ENCODE data around the gene ATXN1. TPM values are rescaled to one million over a fixed set of nuclear protein-coding genes. Genes with fewer than 3 reads are reported as not detected.

ATXN1 gene
- total RNA-seq, 2 experiments from 2014 or later, result 34.1 to 36.7 TPM

- Mint-ChIP-seq H3K27me3 (no peaks in the 10 kb centered on the region), H3K36me3 (peaks cover 18% of the 10 kb centered on the region), H3K4me1 (ENCODE audit: low read depth) (peaks cover 25% of the 10 kb centered on the region), H3K9me3 (no peaks in the 10 kb centered on the region), H3K4me3 (no peak overlapping the region), H3K27ac (no peak overlapping the region)
- intact Hi-C loops (cut with micrococcal nuclease), result no loop called here
- ChIA-PET POLR2A (no interaction called here), CTCF (interaction anchor here (1.0 kb wide), 1 partner anchor 235 kb away, joined by 3 read pairs; no protein-coding TSS in a partner anchor)
- no peak for DNase-seq
These were observed 193.1 kb downstream of the ATXN1 start for GRCh38 chr6:16568128-16568527.

- H3K36me3 Mint-ChIP-seq, result peaks cover 18% of the 10 kb centered on the region
- POLR2A ChIA-PET, result no interaction called here
- intact Hi-C loops (cut with micrococcal nuclease), result no loop called here
- CTCF ChIA-PET, result no interaction called here
- no peaks in the 10 kb centered on the region for H3K27me3 Mint-ChIP-seq
- no peak for DNase-seq
- H3K9me3 Mint-ChIP-seq, result no peaks in the 10 kb centered on the region
- H3K4me1 Mint-ChIP-seq (ENCODE audit: low read depth), result peaks cover 25% of the 10 kb centered on the region
- no peak overlapping the region for H3K4me3 Mint-ChIP-seq
- H3K27ac Mint-ChIP-seq, result no peak overlapping the region
These were observed 194.2 kb downstream of the ATXN1 start for GRCh38 chr6:16567071-16567470.

GRCh38 chr6:16564436-16564835 lies 196.8 kb downstream of the ATXN1 start:
- no peak overlapping the region for H3K4me3 Mint-ChIP-seq
- no peaks in the 10 kb centered on the region for H3K27me3 Mint-ChIP-seq
- H3K4me1 Mint-ChIP-seq (ENCODE audit: low read depth), result peaks cover 9% of the 10 kb centered on the region
- DNase-seq, result no peak
- ChIA-PET POLR2A (interaction anchor here (0.6 kb wide), 1 partner anchor 873 kb away, joined by 3 read pairs; no protein-coding TSS in a partner anchor), CTCF (no interaction called here)
- no peaks in the 10 kb centered on the region for H3K9me3 Mint-ChIP-seq
- H3K36me3 Mint-ChIP-seq, result peaks cover 6% of the 10 kb centered on the region
- intact Hi-C loops (cut with micrococcal nuclease), result no loop called here
- no peak overlapping the region for H3K27ac Mint-ChIP-seq

GRCh38 chr6:16563628-16564240 lies 197.5 kb downstream of the ATXN1 start:
- intact Hi-C loops (cut with micrococcal nuclease), result no loop called here
- ChIA-PET POLR2A (no interaction called here), CTCF (no interaction called here)
- Mint-ChIP-seq H3K27me3 (no peaks in the 10 kb centered on the region), H3K9me3 (no peaks in the 10 kb centered on the region), H3K36me3 (peaks cover 3% of the 10 kb centered on the region), H3K4me1 (ENCODE audit: low read depth) (peaks cover 6% of the 10 kb centered on the region), H3K4me3 (no peak overlapping the region), H3K27ac (no peak overlapping the region)
- DNase-seq, result no peak

- Mint-ChIP-seq H3K4me3 (no peak overlapping the region), H3K4me1 (ENCODE audit: low read depth) (no peaks in the 10 kb centered on the region), H3K9me3 (no peaks in the 10 kb centered on the region), H3K27ac (no peak overlapping the region), H3K36me3 (peaks cover 3% of the 10 kb centered on the region), H3K27me3 (no peaks in the 10 kb centered on the region)
- peak; percentile 26 for DNase-seq
- intact Hi-C loops (cut with micrococcal nuclease), result no loop called here
- POLR2A ChIA-PET, result interaction anchor here (0.6 kb wide), 1 partner anchor 40 kb away, joined by 4 read pairs; no protein-coding TSS in a partner anchor
- CTCF ChIA-PET, result no interaction called here
These were observed 198.8 kb downstream of the ATXN1 start for GRCh38 chr6:16562498-16562897.

- no peak overlapping the region for H3K4me3 Mint-ChIP-seq
- POLR2A ChIA-PET, result no interaction called here
- CTCF ChIA-PET, result no interaction called here
- H3K27ac Mint-ChIP-seq, result no peak overlapping the region
- peaks cover 4% of the 10 kb centered on the region for H3K36me3 Mint-ChIP-seq
- intact Hi-C loops (cut with micrococcal nuclease), result no loop called here
- no peaks in the 10 kb centered on the region for H3K9me3 Mint-ChIP-seq
- DNase-seq, result no peak
- no peaks in the 10 kb centered on the region for H3K27me3 Mint-ChIP-seq
- no peaks in the 10 kb centered on the region for H3K4me1 Mint-ChIP-seq (ENCODE audit: low read depth)
These were observed 202.2 kb downstream of the ATXN1 start for GRCh38 chr6:16559071-16559470.

- intact Hi-C loops (cut with micrococcal nuclease), result no loop called here
- DNase-seq, result no peak
- H3K36me3 Mint-ChIP-seq, result peaks cover 23% of the 10 kb centered on the region
- H3K27me3 Mint-ChIP-seq, result no peaks in the 10 kb centered on the region
- H3K4me3 Mint-ChIP-seq, result no peak overlapping the region
- no peak overlapping the region for H3K27ac Mint-ChIP-seq
- CTCF ChIA-PET, result no interaction called here
- H3K4me1 Mint-ChIP-seq (ENCODE audit: low read depth), result no peaks in the 10 kb centered on the region
- POLR2A ChIA-PET, result no interaction called here
- H3K9me3 Mint-ChIP-seq, result no peaks in the 10 kb centered on the region
These were observed 205.7 kb downstream of the ATXN1 start for GRCh38 chr6:16555550-16555949.

- CTCF ChIA-PET, result interaction anchor here (1.1 kb wide), 1 partner anchor 218 kb away, joined by 3 read pairs; no protein-coding TSS in a partner anchor
- no peak for DNase-seq
- intact Hi-C loops (cut with micrococcal nuclease), result no loop called here
- H3K27me3 Mint-ChIP-seq, result no peaks in the 10 kb centered on the region
- POLR2A ChIA-PET, result no interaction called here
- no peaks in the 10 kb centered on the region for H3K9me3 Mint-ChIP-seq
- H3K4me3 Mint-ChIP-seq, result no peak overlapping the region
- no peak overlapping the region for H3K27ac Mint-ChIP-seq
- peaks cover 1% of the 10 kb centered on the region for H3K4me1 Mint-ChIP-seq (ENCODE audit: low read depth)
- peaks cover 26% of the 10 kb centered on the region for H3K36me3 Mint-ChIP-seq
These were observed 207.7 kb downstream of the ATXN1 start for GRCh38 chr6:16553531-16553930.

GRCh38 chr6:16551466-16551865 lies 209.8 kb downstream of the ATXN1 start:
- no peak for DNase-seq
- Mint-ChIP-seq H3K27ac (no peak overlapping the region), H3K4me1 (ENCODE audit: low read depth) (peaks cover 7% of the 10 kb centered on the region), H3K36me3 (peaks cover 32% of the 10 kb centered on the region), H3K4me3 (no peak overlapping the region), H3K9me3 (no peaks in the 10 kb centered on the region), H3K27me3 (no peaks in the 10 kb centered on the region)
- CTCF ChIA-PET, result no interaction called here
- POLR2A ChIA-PET, result no interaction called here
- intact Hi-C loops (cut with micrococcal nuclease), result no loop called here

GRCh38 chr6:16548121-16548520 lies 213.1 kb downstream of the ATXN1 start:
- Mint-ChIP-seq H3K4me1 (ENCODE audit: low read depth) (peaks cover 16% of the 10 kb centered on the region), H3K27me3 (no peaks in the 10 kb centered on the region), H3K36me3 (peaks cover 27% of the 10 kb centered on the region), H3K4me3 (no peak overlapping the region), H3K27ac (no peak overlapping the region), H3K9me3 (no peaks in the 10 kb centered on the region)
- CTCF ChIA-PET, result no interaction called here
- POLR2A ChIA-PET, result no interaction called here
- intact Hi-C loops (cut with micrococcal nuclease), result no loop called here
- no peak for DNase-seq

GRCh38 chr6:16547587-16547986 lies 213.7 kb downstream of the ATXN1 start:
- ChIA-PET POLR2A (no interaction called here), CTCF (no interaction called here)
- no peak overlapping the region for H3K27ac Mint-ChIP-seq
- no peaks in the 10 kb centered on the region for H3K9me3 Mint-ChIP-seq
- peaks cover 16% of the 10 kb centered on the region for H3K4me1 Mint-ChIP-seq (ENCODE audit: low read depth)
- no peak for DNase-seq
- intact Hi-C loops (cut with micrococcal nuclease), result no loop called here
- H3K36me3 Mint-ChIP-seq, result peaks cover 22% of the 10 kb centered on the region
- no peak overlapping the region for H3K4me3 Mint-ChIP-seq
- no peaks in the 10 kb centered on the region for H3K27me3 Mint-ChIP-seq

- ChIA-PET POLR2A (no interaction called here), CTCF (no interaction called here)
- Mint-ChIP-seq H3K36me3 (peaks cover 21% of the 10 kb centered on the region), H3K27me3 (no peaks in the 10 kb centered on the region), H3K4me1 (ENCODE audit: low read depth) (peaks cover 20% of the 10 kb centered on the region), H3K9me3 (no peaks in the 10 kb centered on the region), H3K4me3 (no peak overlapping the region), H3K27ac (no peak overlapping the region)
- intact Hi-C loops (cut with micrococcal nuclease), result no loop called here
- no peak for DNase-seq
These were observed 214.4 kb downstream of the ATXN1 start for GRCh38 chr6:16546861-16547260.

- CTCF ChIA-PET, result interaction anchor here (0.7 to 2.3 kb wide), 3 partner anchors 32 to 213 kb away, joined by 3 to 5 read pairs (median 3); no protein-coding TSS in a partner anchor
- no peak for DNase-seq
- H3K4me3 Mint-ChIP-seq, result no peak overlapping the region
- peaks cover 34% of the 10 kb centered on the region for H3K4me1 Mint-ChIP-seq (ENCODE audit: low read depth)
- H3K27me3 Mint-ChIP-seq, result no peaks in the 10 kb centered on the region
- peaks cover 12% of the 10 kb centered on the region for H3K36me3 Mint-ChIP-seq
- H3K27ac Mint-ChIP-seq, result no peak overlapping the region
- POLR2A ChIA-PET, result no interaction called here
- intact Hi-C loops (cut with micrococcal nuclease), result no loop called here
- no peaks in the 10 kb centered on the region for H3K9me3 Mint-ChIP-seq
These were observed 215.9 kb downstream of the ATXN1 start for GRCh38 chr6:16545382-16545781.
